Right hindlimb (tissue), 1 donor: ENCODE measurements around the gene CCL23.

Experiments used
- DNase-seq: peaks from one replicate; pipeline ENCODE4 v3.0.0-alpha.2; 2018

The CCL23 gene

GRCh38 chr17:35968520-35969054, 49.2 kb downstream of the CCL23 start:
- no peak for DNase-seq

- no peak for DNase-seq
Measured at GRCh38 chr17:35965272-35965671, 52.5 kb downstream of the CCL23 start.

- DNase-seq, result no peak
Measured at GRCh38 chr17:35963663-35964062, 54.1 kb downstream of the CCL23 start.
